AG04449 (cell line): ENCODE results near the gene SRGAP3.

Experiments
- CTCF ChIA-PET: fragments of 350-600 bp; formaldehyde crosslinking; extraction: SDS; loops from one replicate; lab custom pipeline; 2021; ENCODE audit warnings: antibody characterized with exemption; lab: Yijun Ruan, JAX
- POLR2A ChIA-PET: fragments of 400-600, 350-600 bp; formaldehyde crosslinking; extraction: SDS; loops from one replicate; lab custom pipeline; 2020; ENCODE audit warnings: antibody characterized with exemption, inconsistent platforms; lab: Yijun Ruan, JAX
- DNase-seq: peaks from one replicate; pipeline ENCODE4 v3.0.0-alpha.2; 2010; ENCODE audit warnings: low read depth, low spot score
- H3K4me3 ChIP-seq: 2 replicates; pipeline ENCODE4 v1.5.1; 2011; ENCODE audit warnings: low read depth, mild to moderate bottlenecking, control low read depth, low read length
- TF ChIP-seq, protein P1 (sequence below): IDR thresholded peaks from one replicate; pipeline ENCODE4 v1.5.1; 2011; ENCODE audit warnings: mild to moderate bottlenecking, moderate library complexity, low read length, control low read depth, inconsistent platforms; ENCODE audit not compliant: insufficient read depth; ENCODE audit errors: missing control alignments

The SRGAP3 gene

DNA sequence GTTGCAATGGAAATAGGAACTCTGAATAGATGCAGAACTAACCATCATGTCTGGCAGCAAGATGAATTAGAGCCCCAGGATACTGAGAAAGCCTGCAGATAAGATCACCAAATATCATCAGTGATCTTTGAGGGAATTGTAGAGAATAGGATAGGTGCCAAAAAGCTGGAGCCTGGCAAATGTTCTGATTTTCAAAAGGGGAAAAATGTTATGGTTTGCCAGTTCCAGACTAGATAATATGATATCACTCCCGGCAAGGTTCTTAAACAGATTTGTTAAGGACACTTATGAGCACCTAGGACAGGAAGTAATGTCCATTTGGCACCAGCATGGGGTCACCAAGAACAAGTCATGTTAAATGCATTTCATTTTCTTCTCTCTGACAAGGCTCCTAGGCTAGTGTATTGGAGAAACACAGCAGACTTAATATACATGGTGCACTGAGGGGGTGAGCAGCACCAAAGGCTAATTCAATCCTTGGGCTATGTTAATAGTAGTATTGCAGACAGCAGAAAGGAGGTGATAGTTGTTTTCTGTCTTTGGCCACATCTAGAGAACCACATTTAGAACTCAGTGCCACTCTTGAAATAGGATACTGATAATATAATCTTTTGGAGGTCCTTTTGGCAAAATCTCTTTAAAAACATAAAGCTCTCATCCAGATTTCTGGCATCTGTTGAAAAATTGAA lies 4.8 kb downstream of the SRGAP3 start:
- DNase-seq, result no peak
- ChIA-PET POLR2A (no interaction called here), CTCF (no interaction called here)
- no peak overlapping the region for H3K4me3 ChIP-seq
- TF ChIP-seq, protein P1, sequence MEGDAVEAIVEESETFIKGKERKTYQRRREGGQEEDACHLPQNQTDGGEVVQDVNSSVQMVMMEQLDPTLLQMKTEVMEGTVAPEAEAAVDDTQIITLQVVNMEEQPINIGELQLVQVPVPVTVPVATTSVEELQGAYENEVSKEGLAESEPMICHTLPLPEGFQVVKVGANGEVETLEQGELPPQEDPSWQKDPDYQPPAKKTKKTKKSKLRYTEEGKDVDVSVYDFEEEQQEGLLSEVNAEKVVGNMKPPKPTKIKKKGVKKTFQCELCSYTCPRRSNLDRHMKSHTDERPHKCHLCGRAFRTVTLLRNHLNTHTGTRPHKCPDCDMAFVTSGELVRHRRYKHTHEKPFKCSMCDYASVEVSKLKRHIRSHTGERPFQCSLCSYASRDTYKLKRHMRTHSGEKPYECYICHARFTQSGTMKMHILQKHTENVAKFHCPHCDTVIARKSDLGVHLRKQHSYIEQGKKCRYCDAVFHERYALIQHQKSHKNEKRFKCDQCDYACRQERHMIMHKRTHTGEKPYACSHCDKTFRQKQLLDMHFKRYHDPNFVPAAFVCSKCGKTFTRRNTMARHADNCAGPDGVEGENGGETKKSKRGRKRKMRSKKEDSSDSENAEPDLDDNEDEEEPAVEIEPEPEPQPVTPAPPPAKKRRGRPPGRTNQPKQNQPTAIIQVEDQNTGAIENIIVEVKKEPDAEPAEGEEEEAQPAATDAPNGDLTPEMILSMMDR, result no peak

DNA sequence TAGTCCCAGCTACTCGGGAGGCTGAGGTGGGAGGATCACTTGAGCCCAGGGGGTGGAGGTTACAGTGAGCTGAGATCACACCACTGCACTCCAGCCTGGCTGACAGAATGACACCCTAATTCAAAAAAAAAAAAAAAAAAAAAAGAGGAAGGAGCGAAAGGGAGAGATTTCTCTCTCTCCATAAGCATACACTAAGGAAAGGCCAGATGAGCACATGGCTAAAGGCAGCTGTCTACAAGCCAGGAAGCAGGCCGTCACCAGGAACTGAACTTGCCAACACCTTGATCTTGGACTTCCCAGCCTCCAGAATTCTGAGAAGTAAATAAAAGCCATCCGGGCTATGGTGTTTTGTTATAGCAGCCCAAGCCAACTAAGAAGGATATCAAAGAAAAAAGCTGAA lies 7.5 kb downstream of the SRGAP3 start:
- H3K4me3 ChIP-seq, result no peak overlapping the region
- TF ChIP-seq, protein P1, result no peak
- POLR2A ChIA-PET, result no interaction called here
- CTCF ChIA-PET, result interaction anchor here (1.4 kb wide), 1 partner anchor 10 kb away, joined by 6 read pairs; no protein-coding TSS in a partner anchor
- no peak for DNase-seq

DNA sequence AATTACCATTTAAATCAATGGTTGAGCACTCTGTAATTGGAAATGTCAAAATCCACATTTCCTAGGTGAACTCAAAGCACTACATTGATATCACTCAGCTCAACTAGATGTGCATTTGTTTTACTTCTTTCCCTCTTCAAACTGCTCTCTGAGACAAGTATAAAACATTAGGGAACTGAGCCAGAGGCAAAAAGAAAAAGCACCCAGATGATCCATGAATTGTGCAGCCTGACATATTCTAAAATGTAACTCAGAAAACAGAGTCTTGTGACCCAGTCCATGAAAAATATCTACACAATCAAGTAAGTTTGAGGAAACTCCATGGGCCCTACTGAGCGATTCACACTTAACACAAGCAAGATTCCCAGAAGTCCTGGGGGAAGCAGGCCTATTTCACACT lies 9.8 kb downstream of the SRGAP3 start:
- ChIA-PET POLR2A (no interaction called here), CTCF (no interaction called here)
- H3K4me3 ChIP-seq, result no peak overlapping the region
- no peak for DNase-seq
- TF ChIP-seq, protein P1, result no peak

DNA sequence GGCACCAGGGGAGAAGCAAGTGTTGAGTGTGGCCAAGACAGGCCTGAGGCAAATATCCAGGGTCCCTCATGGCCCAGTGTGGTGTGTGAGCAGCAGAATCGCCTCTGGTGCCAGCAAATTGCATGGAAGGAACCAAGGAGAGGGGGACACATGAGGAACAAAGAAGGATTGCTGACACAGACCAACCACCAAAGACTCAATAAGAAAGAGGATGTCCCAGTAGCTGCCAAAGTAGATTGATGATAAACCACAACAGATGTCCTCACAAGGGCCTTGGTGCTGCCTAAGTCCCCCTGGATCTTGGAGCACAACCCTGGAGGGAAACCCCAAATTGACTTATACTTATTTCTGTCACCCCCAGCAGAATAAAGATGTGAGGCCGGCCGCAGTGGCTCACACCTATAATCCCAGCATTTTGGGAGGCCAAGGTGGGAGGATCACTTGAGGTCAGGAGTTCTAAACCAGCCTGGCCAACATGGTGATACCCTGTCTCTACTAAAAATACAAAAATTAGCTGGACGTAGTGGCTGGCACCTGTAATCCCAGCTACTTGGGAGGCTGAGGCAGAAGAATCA lies 10.6 kb downstream of the SRGAP3 start:
- DNase-seq, result no peak
- CTCF ChIA-PET, result no interaction called here
- POLR2A ChIA-PET, result no interaction called here
- TF ChIP-seq, protein P1, result no peak
- H3K4me3 ChIP-seq, result no peak overlapping the region

DNA sequence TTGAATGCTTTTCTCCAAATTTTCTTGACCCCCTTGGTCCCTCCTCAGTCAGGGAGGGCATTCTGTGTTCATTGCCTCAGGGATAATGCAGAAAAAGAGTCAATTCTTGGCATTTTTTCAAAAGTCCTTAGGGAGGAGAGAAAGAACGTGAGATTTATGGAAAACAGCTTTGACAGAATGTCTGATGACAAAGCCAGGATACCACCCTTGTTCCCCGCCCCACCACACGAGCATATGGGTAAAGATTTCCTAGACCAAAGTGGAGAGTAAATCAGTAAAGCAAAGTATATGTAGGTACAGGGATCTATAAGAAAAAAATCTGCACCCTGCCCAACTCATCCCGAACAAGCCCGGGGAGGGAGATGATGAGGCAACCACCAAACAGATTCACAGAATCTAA lies 11.2 kb downstream of the SRGAP3 start:
- ChIA-PET POLR2A (no interaction called here), CTCF (no interaction called here)
- no peak for DNase-seq
- TF ChIP-seq, protein P1, result no peak
- H3K4me3 ChIP-seq, result no peak overlapping the region

DNA sequence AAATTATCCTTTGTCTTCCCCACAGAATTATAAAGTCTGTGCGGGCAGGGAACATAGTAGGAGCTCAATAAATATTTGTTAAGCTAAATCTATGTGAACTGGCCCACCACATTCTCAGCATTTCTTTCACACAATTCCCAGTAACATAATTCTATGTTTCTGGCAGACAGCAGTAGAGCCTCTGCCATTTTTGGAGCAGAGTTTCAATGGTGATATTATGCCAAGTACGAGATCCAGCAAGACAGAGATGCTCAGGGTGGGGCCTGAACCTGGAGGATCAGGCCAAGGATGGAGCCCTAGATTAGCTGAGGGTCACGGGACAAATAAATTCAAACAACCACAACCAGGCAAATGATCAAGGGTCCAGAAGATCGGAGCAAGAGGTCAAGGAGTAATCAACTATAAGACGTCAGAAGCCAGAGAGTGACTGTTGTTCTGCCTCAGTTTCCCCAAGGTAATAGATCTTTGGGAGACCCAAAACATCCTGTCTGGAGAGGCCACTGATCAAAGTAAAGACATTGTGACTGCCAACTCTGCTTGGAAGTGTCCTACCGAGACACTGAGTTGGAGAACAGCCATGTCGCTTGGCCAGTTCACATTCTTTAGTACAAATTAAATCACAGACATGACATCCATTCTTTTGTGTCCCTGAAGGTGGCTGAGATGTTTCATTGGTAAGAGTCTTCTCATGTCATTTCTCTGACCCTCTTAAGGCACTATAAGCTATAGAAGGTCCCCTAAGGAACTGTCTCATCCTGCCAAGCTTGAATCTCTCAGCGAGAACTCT lies 15.4 kb downstream of the SRGAP3 start:
- no peak for DNase-seq
- ChIA-PET POLR2A (no interaction called here), CTCF (interaction anchor here (0.9 kb wide), 1 partner anchor 69 kb away, joined by 3 read pairs; no protein-coding TSS in a partner anchor)
- no peak overlapping the region for H3K4me3 ChIP-seq
- TF ChIP-seq, protein P1, result no peak
